Gastroesophageal sphincter (tissue), 4 donors: Measurements from ENCODE around the gene TBL2. TPM values are rescaled to one million over a fixed set of nuclear protein-coding genes. Genes with fewer than 3 reads are reported as not detected.
"Not testable (repeated sequence)": the region's sequence is repeated elsewhere in the genome, so short reads cannot be mapped to it uniquely, and the experiment has no call there.

Source experiments
- ATAC-seq: fragments of 150-250 bp; one replicate; pipeline ENCODE4 v1.9.1; 2016; ENCODE audit warnings: mild to moderate bottlenecking, moderate library complexity
- H3K27ac ChIP-seq, 4 donors: fragments of 200-600 bp; sonication (generic) in 3 of 4; 1 replicate in 3 of 4; 2 replicates in 1 of 4; pipeline ENCODE4 v1.5.1; 2016 to 2019
- H3K27me3 ChIP-seq: fragments of 200-600 bp; sonication (generic); one replicate; pipeline ENCODE4 v1.5.1; 2019
- H3K36me3 ChIP-seq, 2 donors: fragments of 200-600 bp; sonication (generic); one replicate each; pipeline ENCODE4 v1.5.1; 2019; ENCODE audit warnings: control low read depth in 1 of 2
- H3K4me1 ChIP-seq, 3 donors: fragments of 200-600 bp; sonication (generic); 1 replicate in 2 of 3; 2 replicates in 1 of 3; pipeline ENCODE4 v1.5.1; 2016 to 2019; ENCODE audit warnings: control low read depth in 2 of 3
- H3K4me3 ChIP-seq, 2 donors: fragments of 200-600 bp; sonication (generic); one replicate each; pipeline ENCODE4 v1.5.1; 2019; ENCODE audit warnings: mild to moderate bottlenecking in 1 of 2, moderate library complexity in 1 of 2
- H3K9me3 ChIP-seq, 3 donors: fragments of 200-600 bp; sonication (generic); one replicate each; pipeline ENCODE4 v1.5.1; 2017 to 2019; ENCODE audit warnings: control low read depth in 2 of 3
- CTCF ChIP-seq, 4 experiments: fragments of 200-600 bp in 2 of 4; fragments of 450-650 bp in 2 of 4; sonication (generic) in 1 of 4; IDR thresholded peaks; one replicate each; pipeline ENCODE4 v1.5.1; 2017 to 2019; ENCODE audit warnings: antibody characterized with exemption in 4 of 4, mild to moderate bottlenecking in 2 of 4, moderate library complexity in 2 of 4
- EP300 ChIP-seq: sonication (generic); formaldehyde crosslinking; IDR thresholded peaks from one replicate; pipeline ENCODE4 v1.6.1; 2017; ENCODE audit warnings: antibody characterized with exemption, mild to moderate bottlenecking
- POLR2A ChIP-seq, 2 donors: fragments of 450-650 bp; IDR thresholded peaks; one replicate each; pipeline ENCODE4 v1.6.1; 2017; ENCODE audit warnings: antibody characterized with exemption in 2 of 2, mild to moderate bottlenecking in 2 of 2, moderate library complexity in 1 of 2
- POLR2AphosphoS5 ChIP-seq: sonication (generic); formaldehyde crosslinking; IDR thresholded peaks from one replicate; pipeline ENCODE4 v1.6.1; 2017; ENCODE audit warnings: antibody characterized with exemption
- WGBS, 2 donors: methylation state at CpG; one replicate each; pipeline ENCODE4 v1.1.5; 2018; ENCODE audit warnings: low coverage in 1 of 2; 5-methylcytosine and 5-hydroxymethylcytosine counted together
- total RNA-seq, 4 donors: library from RNA; depleted of rRNA; stranded (reverse); fragments of >200 nt; gene quantifications; one replicate each; pipeline ENCODE4 v1.1.0, GENCODE V29; 2016

The TBL2 gene
- total RNA-seq, 4 donors from 2014 or later = 19.1 to 32.5 (median 28.9) TPM

GRCh38 chr7:73555411-73555982, 22.9 kb downstream of the TBL2 start:
- WGBS, 2 donors = 32 to 41% methylated on average over 4 to 5 of the region's 6 CpGs
- TF ChIP-seq CTCF (IDR thresholded peaks at IDR 0.05) = no peak
- peak; percentile 14 for TF ChIP-seq POLR2AphosphoS5
- peaks cover 0 to 50% (median 18%) of the 10 kb centered on the region in 3 donors for H3K4me1 ChIP-seq
- ATAC-seq = no peak
- H3K27ac ChIP-seq = peak overlapping the region; percentile 66 to 100 (median 99)
- no peaks in the 10 kb centered on the region for H3K27me3 ChIP-seq
- H3K9me3 ChIP-seq = no peaks in the 10 kb centered on the region
- peaks cover 0 to 40% of the 10 kb centered on the region in 2 donors for H3K36me3 ChIP-seq
- peak overlapping the region in 1 of 2 donors; percentile 85 for H3K4me3 ChIP-seq

DNA sequence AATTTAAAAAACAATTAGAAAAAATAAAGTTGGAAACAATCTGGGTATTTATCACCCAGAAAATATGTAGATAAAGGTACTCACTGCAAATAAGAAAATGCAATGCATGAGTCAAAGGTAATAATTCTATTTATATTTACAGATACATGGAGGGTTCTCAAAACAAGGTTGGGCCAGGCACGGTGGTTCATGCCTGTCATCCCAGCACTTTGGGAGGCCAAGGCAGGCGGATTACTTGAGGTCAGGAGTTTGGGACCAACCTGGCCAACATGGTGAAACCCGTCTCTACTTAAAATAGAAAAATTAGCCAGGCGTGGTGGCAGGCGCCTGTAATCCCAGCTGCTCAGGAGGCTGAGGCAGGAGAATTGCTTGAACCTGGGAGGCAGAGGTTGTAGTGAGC, 28.3 kb downstream of the TBL2 start:
- not testable (repeated sequence) for H3K4me3 ChIP-seq, H3K9me3 ChIP-seq, ATAC-seq, H3K27ac ChIP-seq, H3K27me3 ChIP-seq
- peaks cover 0 to 89% of the 10 kb centered on the region in 2 donors for H3K36me3 ChIP-seq
- WGBS, 2 donors = 70 to 87% methylated on average over 4 to 5 of the region's 5 CpGs
- peaks cover 0 to 58% (median 4%) of the 10 kb centered on the region in 3 donors for H3K4me1 ChIP-seq

- H3K9me3 ChIP-seq = no peaks in the 10 kb centered on the region
- H3K36me3 ChIP-seq = peaks cover 0 to 91% of the 10 kb centered on the region in 2 donors
- TF ChIP-seq POLR2A (IDR thresholded peaks at IDR 0.05) (no peak), EP300 (no peak), CTCF (IDR thresholded peaks at IDR 0.05) (no peak), POLR2AphosphoS5 (no peak)
- H3K27me3 ChIP-seq = no peaks in the 10 kb centered on the region
- no peak overlapping the region for H3K4me3 ChIP-seq
- WGBS, 2 donors = 63 to 74% methylated on average over 1 to 4 of the region's 4 CpGs
- no peak overlapping the region for H3K27ac ChIP-seq
- peaks cover 0 to 57% (median 0%) of the 10 kb centered on the region in 3 donors for H3K4me1 ChIP-seq
- no peak for ATAC-seq
Measured at GRCh38 chr7:73549176-73549575, 29.2 kb downstream of the TBL2 start.

DNA sequence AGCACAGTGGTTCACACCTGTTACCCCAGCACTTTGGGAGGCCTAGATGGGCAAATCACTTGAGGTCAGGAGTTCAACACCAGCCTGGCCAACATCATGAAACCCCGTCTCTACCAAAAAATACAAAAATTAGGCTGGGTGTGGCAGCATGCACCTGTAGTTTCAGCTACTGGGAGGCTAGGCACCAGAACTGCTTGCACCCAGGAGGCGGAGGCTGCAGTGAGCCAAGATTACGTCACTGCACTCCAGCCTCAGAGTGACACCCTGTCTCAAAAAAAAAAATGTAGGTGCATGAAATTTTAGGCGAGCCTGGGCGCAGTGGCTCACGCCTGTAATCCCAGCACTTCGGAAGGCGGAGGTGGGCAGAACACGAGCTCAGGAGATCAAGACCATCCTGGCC, 30.5 kb downstream of the TBL2 start:
- no peak overlapping the region for H3K27ac ChIP-seq
- no peak for ATAC-seq
- 82 to 100% methylated on average over 2 to 9 of the region's 9 CpGs for WGBS, 2 donors
- H3K4me1 ChIP-seq = peaks cover 0 to 44% (median 0%) of the 10 kb centered on the region in 3 donors
- H3K9me3 ChIP-seq = no peaks in the 10 kb centered on the region
- H3K27me3 ChIP-seq = no peaks in the 10 kb centered on the region
- H3K4me3 ChIP-seq = no peak overlapping the region
- TF ChIP-seq EP300 (no peak), POLR2A (IDR thresholded peaks at IDR 0.05) (no peak), CTCF (IDR thresholded peaks at IDR 0.05) (no peak), POLR2AphosphoS5 (no peak)
- H3K36me3 ChIP-seq = peaks cover 0 to 91% of the 10 kb centered on the region in 2 donors

GRCh38 chr7:73544678-73545077, 33.7 kb downstream of the TBL2 start:
- Histone ChIP-seq H3K4me3 (no peak overlapping the region), H3K9me3 (no peaks in the 10 kb centered on the region), H3K4me1 (peaks cover 0 to 38% (median 0%) of the 10 kb centered on the region in 3 donors), H3K36me3 (peaks cover 0 to 92% of the 10 kb centered on the region in 2 donors), H3K27ac (no peak overlapping the region), H3K27me3 (no peaks in the 10 kb centered on the region)
- TF ChIP-seq CTCF (IDR thresholded peaks at IDR 0.05) = no peak
- TF ChIP-seq POLR2A (IDR thresholded peaks at IDR 0.05) = no peak
- TF ChIP-seq POLR2AphosphoS5 = no peak
- TF ChIP-seq EP300 = no peak
- no peak for ATAC-seq
- 93 to 100% methylated on average over 1 to 2 of the region's 2 CpGs for WGBS, 2 donors
